Epithelial cell of esophagus (primary cell): ENCODE data around the gene ZNF804A.

ENCODE experiments used
- DNase-seq: peaks from one replicate; pipeline ENCODE4 v3.0.0; 2010; ENCODE audit warnings: low read depth
- H3K4me3 ChIP-seq: 2 replicates; pipeline ENCODE4 v1.5.1; 2011; ENCODE audit warnings: mild to moderate bottlenecking, low read length, control low read depth
- CTCF ChIP-seq: IDR thresholded peaks from 2 replicates; pipeline ENCODE4 v1.5.1; 2011; ENCODE audit warnings: low read depth, mild to moderate bottlenecking, low read length, control low read depth, inconsistent platforms; ENCODE audit not compliant: insufficient read depth; ENCODE audit errors: missing control alignments

Gene ZNF804A

GRCh38 chr2:184936761-184937160, 338.4 kb downstream of the ZNF804A start:
- no peak for TF ChIP-seq CTCF
- H3K4me3 ChIP-seq, result no peak overlapping the region
- DNase-seq, result no peak

- H3K4me3 ChIP-seq, result no peak overlapping the region
- TF ChIP-seq CTCF, result no peak
- no peak for DNase-seq
These were observed 340.1 kb downstream of the ZNF804A start for GRCh38 chr2:184938221-184938985.

DNA sequence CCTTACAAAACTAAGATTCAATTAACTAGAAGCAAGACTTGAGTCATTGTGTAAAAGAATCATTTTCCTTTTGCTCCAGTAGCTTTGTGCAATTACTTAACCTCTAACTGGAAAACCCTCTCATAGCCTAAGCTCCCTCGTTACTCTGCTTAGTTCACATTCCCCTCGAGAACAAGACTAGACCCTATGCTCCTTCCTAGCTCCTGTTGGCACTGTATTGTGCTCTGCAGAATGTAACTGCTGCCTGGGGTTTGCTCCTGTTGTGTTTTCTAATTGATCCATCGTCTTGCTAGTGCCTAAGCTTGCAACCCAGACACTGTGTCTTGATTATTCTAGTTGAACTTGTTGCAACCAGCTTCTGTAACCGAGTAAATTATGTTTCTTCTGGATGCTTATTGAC, 347.0 kb downstream of the ZNF804A start:
- TF ChIP-seq CTCF, result no peak
- no peak for DNase-seq
- no peak overlapping the region for H3K4me3 ChIP-seq

GRCh38 chr2:184945824-184946223, 347.5 kb downstream of the ZNF804A start:
- TF ChIP-seq CTCF, result no peak
- DNase-seq, result no peak
- no peak overlapping the region for H3K4me3 ChIP-seq

GRCh38 chr2:184956856-184957255, 358.5 kb downstream of the ZNF804A start:
- TF ChIP-seq CTCF, result no peak

DNA sequence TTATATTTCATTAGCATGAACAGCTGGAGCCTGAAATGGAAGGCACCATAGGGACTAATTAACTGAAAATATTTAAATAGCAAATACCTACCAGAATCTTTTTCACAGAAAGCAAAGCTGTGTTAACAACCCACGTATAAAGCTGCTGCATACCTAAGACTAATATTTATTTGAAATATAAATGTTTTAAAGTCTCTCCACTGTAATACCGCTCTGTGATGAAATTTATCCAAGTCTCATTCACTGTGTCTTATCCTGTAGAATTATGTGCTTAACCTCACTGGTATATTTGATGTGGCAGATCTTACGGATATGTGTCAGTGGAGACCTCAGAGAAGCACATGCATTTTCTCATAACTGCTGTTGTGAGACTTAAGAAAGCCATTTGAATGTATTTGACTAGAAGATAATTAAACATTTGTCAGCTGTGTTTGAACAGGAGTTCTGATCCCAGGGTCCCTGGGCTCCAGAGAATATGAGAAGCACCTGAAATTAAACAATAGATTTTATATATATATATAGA, 373.3 kb downstream of the ZNF804A start:
- H3K4me3 ChIP-seq, result no peak overlapping the region
- DNase-seq, result no peak
- no peak for TF ChIP-seq CTCF

More at GRCh38 chr2:184956856-184957255, 358.5 kb downstream of the ZNF804A start:
- no peak overlapping the region for H3K4me3 ChIP-seq
- DNase-seq, result no peak
